NOMO-1 treated with dmso at 0.1 percent for 144 hours (cell line): ENCODE data around the gene SCAP.
A peak's percentile ranks its signal among the peaks of the same experiment; 100 is the strongest.

Experiments used
- DNase-seq: peaks from one replicate; lab custom pipeline; 2025; ENCODE audit not compliant: unreplicated experiment; lab: John Stamatoyannopoulos, UW

SCAP gene

DNA sequence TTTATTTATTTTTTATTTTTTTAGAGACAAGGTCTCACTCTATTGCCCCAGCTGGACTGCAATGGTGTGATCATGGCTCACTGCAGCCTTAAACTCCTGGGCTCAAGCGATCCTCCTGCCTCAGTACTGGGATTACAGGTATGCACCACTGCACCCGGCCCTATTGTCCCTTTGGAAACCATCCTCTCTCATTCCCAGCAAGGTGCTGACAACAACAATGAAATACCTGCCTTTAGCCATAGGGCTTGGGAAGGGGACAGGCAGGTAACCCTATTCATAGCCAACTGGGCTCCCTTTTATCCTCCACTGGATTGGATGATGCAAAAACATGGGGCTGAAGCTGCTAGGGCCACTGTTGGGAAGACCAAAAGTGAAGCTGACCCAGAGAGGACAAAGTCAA is 43.1 kb downstream of the SCAP start:
- DNase-seq = no peak

DNA sequence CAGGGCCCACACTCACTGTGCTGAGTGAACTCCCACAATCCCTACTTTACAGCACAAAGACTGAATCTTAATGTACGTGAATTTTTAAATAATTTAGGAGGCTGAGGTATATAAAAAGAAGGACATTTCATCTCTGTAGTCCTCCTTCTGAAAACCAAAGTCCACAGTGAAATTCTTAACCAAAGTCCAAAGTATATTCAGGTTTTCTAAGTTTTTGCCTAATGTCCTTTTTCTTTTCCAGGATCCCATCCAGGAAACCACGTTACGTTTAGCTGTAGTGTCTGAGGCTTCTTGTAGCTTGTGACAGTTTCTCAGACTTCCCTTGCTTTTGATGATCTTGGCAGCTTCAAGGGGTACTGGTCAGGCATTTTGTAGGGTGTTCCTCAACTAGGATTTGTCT is 44.5 kb downstream of the SCAP start:
- no peak for DNase-seq

- no peak for DNase-seq
Measured at GRCh38 chr3:47430606-47431005, 45.1 kb downstream of the SCAP start.

GRCh38 chr3:47429476-47430270 is 46.1 kb downstream of the SCAP start:
- no peak for DNase-seq

DNA sequence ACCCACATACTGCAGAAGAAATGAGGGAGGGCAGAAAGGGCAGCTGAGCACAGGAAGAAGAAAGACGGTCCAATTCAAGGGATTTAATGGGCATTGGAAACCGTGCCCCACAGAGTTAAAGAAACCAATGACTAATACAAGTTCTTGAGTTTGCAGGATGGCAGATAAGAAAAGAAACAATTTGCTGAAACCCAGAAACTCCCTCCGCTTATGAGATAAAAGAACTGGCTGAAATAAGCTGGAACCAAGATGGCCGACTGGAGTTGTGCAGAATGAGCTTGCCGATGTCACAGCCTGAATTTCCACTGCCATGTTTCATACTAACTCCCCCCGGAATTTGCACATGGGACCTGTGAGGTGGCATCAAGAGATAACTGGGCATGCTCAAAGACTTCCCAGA is 47.1 kb downstream of the SCAP start:
- DNase-seq = no peak

GRCh38 chr3:47427866-47428265 is 47.9 kb downstream of the SCAP start:
- DNase-seq = no peak

DNA sequence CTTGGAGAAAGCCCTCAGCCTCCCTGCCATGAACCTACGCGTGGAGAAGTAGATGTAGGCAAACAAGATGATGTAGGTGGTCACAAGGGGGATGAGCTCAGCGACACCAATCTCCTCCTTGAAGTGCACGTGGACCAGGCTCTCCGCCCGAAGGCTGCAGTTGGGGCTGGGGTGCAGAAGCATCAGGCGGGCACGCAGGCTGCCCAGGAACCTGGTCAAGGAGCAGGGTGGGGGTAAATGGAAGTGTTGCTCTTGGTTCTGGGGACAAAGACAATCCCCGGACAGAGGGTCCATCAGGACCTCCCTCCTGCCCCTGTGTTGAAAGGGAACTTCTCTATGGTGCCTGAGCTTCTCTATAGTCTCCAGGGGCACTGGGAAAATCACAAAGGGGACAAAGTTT is 49.8 kb downstream of the SCAP start:
- DNase-seq = no peak

DNA sequence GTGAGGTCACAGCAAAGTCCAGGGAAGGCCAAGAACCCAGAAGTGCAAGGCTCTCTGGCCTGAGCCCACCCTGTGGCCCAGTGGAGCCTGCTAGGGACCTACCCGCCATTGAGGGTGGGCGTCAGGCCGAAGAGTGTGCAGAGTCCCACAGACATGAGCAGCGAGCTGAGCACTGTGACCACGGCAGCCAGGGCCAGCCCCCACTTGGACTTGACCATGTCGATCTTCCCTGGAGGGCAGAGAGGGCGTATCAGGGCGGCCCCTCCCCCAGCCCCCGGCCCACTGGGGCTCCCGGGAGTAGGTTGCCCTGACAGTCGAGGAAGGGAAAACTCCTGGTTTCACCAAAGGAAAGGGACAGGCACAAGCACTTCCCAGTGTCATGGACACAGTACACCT is 50.4 kb downstream of the SCAP start:
- no peak for DNase-seq

- DNase-seq = no peak
Measured at GRCh38 chr3:47424434-47425382, 51.0 kb downstream of the SCAP start.

DNA sequence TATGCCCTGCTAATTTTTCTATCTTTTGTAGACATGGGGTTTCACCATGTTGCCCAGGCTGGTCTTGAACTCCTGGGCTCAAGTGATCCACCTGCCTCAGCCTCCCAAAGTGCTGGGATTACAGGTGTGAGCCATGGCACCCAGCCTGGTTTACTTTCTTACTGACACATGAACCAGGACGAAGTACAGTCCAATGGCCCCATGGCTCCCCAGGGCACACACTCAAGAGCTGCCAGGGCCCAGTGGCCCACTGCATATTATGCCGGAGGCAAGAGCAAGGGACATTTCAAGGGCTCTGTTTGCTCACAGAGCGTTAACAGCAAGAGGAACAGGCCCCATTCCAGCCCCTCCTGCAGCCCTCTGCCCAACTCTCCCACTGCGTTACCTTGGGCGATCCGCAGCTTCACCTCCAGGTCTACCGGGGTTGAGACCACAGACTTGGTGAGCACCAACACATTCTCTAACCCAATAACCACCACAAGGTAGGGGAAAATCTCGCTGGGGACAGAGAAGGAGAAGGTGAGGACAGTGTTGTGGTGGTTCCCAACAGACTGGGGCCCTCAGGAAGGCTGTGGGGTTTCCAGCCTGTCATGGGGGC is 52.1 kb downstream of the SCAP start:
- DNase-seq = no peak

- DNase-seq = no peak
Measured at GRCh38 chr3:47422743-47423142, 53.0 kb downstream of the SCAP start.

- DNase-seq = no peak
Measured at GRCh38 chr3:47421741-47422649, 53.7 kb downstream of the SCAP start.

DNA sequence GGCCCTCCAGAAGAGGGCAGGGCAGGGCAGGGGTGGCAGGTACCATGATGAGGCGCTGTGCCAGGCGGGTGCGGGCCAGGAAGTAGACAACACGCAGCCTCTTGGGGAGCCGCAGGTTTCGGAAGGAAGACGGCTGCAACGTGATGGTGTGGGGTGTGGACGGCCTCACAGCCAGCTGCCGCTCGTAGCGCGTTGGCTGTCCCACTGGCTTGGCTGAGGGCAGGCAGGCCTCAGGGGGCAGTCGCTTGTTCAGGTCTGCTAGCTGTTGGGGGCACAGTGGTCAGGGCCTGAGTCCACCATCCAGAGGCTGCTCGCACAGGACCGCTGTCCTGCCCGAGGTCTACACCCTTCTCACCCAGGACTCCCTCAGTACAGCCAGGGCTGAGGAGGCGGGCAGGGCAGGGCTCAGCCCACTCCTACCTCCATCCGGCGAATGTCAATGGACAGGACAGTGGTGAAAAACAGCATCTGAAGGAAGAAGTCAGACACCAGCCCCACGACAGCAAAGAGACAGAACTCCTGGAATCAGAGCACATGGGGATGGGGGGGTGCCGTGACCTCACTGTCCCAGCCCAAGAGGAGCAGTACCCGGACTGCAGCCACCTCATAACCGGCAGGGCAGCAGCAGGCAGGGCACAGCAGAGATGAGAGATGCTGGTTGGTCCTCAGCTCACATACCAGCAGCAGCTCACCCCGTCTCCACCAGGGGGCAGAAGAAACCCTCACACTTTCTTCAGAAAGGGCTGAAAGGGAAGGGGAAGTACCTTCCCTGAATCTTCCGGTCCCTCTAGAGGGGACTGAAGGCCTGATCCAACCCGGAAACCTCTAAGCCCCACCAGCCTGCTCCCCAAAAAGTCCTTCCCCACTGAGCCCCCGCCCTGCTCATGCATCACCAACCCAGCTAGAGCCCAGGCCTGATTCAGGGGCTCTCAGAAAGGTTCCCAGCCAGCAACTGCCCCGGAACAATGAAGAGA is 54.9 kb downstream of the SCAP start:
- DNase-seq = peak; percentile 72

DNA sequence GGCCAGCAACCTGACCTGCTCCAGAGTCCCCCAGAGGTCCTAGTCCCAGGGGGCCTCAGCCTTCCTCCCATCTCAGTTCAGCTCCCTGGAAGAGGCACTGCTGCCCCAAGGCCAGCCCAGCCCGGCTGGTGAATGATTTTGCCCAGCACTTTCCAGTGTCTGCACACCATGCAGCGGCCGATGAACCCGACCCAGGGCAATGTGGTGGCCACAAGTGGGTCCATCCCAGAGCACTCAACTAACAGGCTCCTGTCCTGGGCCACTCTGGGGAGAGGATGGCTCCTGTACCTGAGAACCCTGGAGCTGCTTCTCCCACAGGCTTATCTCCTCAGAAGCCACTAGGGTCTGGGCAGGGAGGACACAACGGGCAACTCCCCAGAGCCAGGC is 55.7 kb downstream of the SCAP start:
- DNase-seq = no peak

- no peak for DNase-seq
Measured at GRCh38 chr3:47419083-47420043, 56.4 kb downstream of the SCAP start.

- DNase-seq = no peak
Measured at GRCh38 chr3:47418167-47419082, 57.3 kb downstream of the SCAP start.

DNA sequence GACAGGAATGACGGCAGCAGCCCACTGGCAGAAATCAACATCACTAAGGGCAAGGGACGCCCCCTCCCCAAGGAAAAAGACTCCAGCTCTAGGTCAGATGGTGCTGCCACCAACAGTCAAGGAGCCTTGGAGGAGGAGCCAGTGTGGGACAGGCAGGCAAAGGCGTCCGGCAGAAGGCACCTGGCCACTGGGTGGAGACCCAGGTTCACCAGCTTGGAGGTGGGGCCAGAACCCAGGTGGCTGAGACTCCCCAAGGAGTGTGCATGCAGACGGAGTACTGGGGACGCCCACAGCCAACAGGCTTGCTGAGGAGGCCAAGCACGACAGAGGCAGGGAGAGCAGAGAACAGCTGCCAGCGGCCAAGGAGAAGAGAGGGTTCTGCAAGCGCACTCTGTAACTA is 59.7 kb downstream of the SCAP start:
- no peak for DNase-seq
